Right atrium auricular region (tissue), 2 donors: ENCODE measurements around the gene TMEM217. TPM values are rescaled to one million over a fixed set of nuclear protein-coding genes. Genes with fewer than 3 reads are reported as not detected.
A peak's percentile ranks its signal among the peaks of the same experiment; 100 is the strongest.

Source experiments
- DNase-seq: peaks from one replicate; pipeline ENCODE4 v3.0.0-alpha.2; 2019; ENCODE audit warnings: low spot score
- H3K27ac ChIP-seq, 2 donors: fragments of 200-600 bp; sonication (generic); 1 replicate in 1 of 2; 2 replicates in 1 of 2; pipeline ENCODE4 v1.5.1; 2016 to 2019
- H3K27me3 ChIP-seq, 2 donors: fragments of 200-600 bp; sonication (generic); one replicate each; pipeline versions ENCODE4 v1.5.1 to v1.6.0; 2017 to 2019
- H3K36me3 ChIP-seq: fragments of 200-600 bp; sonication (generic); one replicate; pipeline ENCODE4 v1.5.1; 2016
- H3K4me1 ChIP-seq, 2 donors: fragments of 200-600 bp; sonication (generic); one replicate each; pipeline versions ENCODE4 v1.5.1 to v1.6.0; 2017 to 2019
- H3K4me3 ChIP-seq, 2 donors: fragments of 200-600 bp; sonication (generic); 1 replicate in 1 of 2; 2 replicates in 1 of 2; pipeline ENCODE4 v1.5.1; 2017 to 2019; ENCODE audit warnings: mild to moderate bottlenecking in 1 of 2, moderate library complexity in 1 of 2
- H3K9me3 ChIP-seq, 2 donors: fragments of 200-600 bp; sonication (generic); one replicate each; pipeline ENCODE4 v1.5.1; 2019
- CTCF ChIP-seq, 2 donors: fragments of 200-600 bp; sonication (generic); IDR thresholded peaks; one replicate each; pipeline ENCODE4 v1.5.1; 2019; ENCODE audit warnings: antibody characterized with exemption in 2 of 2
- total RNA-seq, 2 donors: library from RNA; depleted of rRNA; stranded (reverse); fragments of >200 nt; gene quantifications; one replicate each; pipeline ENCODE4 v1.1.0, GENCODE V29; 2016

TMEM217 gene
- total RNA-seq, 2 donors from 2014 or later: 1.3 to 1.4 TPM

GRCh38 chr6:37218061-37218460, 39.9 kb downstream of the TMEM217 start:
- TF ChIP-seq CTCF (IDR thresholded peaks at IDR 0.05): no peak
- H3K4me1 ChIP-seq: peaks cover 0 to 4% of the 10 kb centered on the region in 2 donors
- no peaks in the 10 kb centered on the region for H3K9me3 ChIP-seq
- H3K27me3 ChIP-seq: no peaks in the 10 kb centered on the region
- H3K36me3 ChIP-seq: no peaks in the 10 kb centered on the region
- no peak overlapping the region for H3K27ac ChIP-seq
- DNase-seq: peak; percentile 32
- no peak overlapping the region for H3K4me3 ChIP-seq

GRCh38 chr6:37212268-37212667, 45.7 kb downstream of the TMEM217 start:
- H3K4me3 ChIP-seq: no peak overlapping the region
- H3K36me3 ChIP-seq: no peaks in the 10 kb centered on the region
- TF ChIP-seq CTCF (IDR thresholded peaks at IDR 0.05): no peak
- peaks cover 0 to 4% of the 10 kb centered on the region in 2 donors for H3K4me1 ChIP-seq
- no peak overlapping the region for H3K27ac ChIP-seq
- DNase-seq: no peak
- H3K27me3 ChIP-seq: no peaks in the 10 kb centered on the region
- no peaks in the 10 kb centered on the region for H3K9me3 ChIP-seq

- DNase-seq: peak; percentile 89
- H3K4me3 ChIP-seq: no peak overlapping the region
- TF ChIP-seq CTCF (IDR thresholded peaks at IDR 0.05): peak; percentile 92
- H3K27ac ChIP-seq: no peak overlapping the region
- peaks cover 0 to 4% of the 10 kb centered on the region in 2 donors for H3K4me1 ChIP-seq
- H3K27me3 ChIP-seq: no peaks in the 10 kb centered on the region
- H3K36me3 ChIP-seq: no peaks in the 10 kb centered on the region
- H3K9me3 ChIP-seq: no peaks in the 10 kb centered on the region
These were observed 47.5 kb downstream of the TMEM217 start for GRCh38 chr6:37210313-37210968.

DNA sequence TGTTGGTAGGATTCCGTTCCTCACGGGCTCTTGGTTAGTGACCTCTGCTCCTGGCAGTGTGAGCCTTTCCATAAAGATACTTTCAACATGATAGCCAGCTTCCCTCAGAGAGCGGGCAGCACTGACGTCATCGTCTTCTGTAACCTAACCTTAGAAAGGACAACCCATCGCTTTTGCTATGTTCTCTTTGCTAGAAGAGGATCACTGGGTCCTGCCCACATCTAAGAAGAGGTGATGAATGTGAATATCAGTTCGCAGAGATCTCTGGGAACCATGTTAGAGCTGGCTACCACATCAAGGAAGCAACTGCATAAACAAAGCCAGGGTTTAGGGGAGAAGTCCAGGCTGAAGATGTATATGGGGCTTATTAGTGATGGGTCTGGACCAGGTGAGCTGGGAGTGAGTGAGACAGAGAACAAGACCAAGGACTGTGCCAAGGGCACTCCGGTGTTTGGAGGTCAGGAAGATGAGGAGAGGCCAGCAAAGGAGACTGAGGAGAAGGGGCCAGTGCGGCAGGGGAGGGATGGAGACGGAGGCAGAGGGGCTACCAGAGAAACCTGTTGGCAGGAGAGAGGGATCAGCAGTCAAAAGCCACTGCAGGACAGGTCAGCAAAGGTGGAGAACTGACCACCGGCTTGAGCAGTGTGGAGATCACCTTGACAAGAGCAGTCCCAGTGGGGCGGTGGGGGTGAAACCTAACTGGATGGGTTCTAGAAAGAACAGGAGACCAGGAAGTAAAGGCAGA, 48.3 kb downstream of the TMEM217 start:
- no peak for DNase-seq
- H3K9me3 ChIP-seq: no peaks in the 10 kb centered on the region
- peaks cover 0 to 4% of the 10 kb centered on the region in 2 donors for H3K4me1 ChIP-seq
- H3K36me3 ChIP-seq: no peaks in the 10 kb centered on the region
- no peak for TF ChIP-seq CTCF (IDR thresholded peaks at IDR 0.05)
- no peaks in the 10 kb centered on the region for H3K27me3 ChIP-seq
- no peak overlapping the region for H3K27ac ChIP-seq
- no peak overlapping the region for H3K4me3 ChIP-seq

- Histone ChIP-seq H3K4me1 (peaks cover 0 to 4% of the 10 kb centered on the region in 2 donors), H3K4me3 (no peak overlapping the region), H3K27ac (no peak overlapping the region), H3K9me3 (no peaks in the 10 kb centered on the region), H3K27me3 (no peaks in the 10 kb centered on the region), H3K36me3 (no peaks in the 10 kb centered on the region)
- TF ChIP-seq CTCF (IDR thresholded peaks at IDR 0.05): no peak
- no peak for DNase-seq
These were observed 49.2 kb downstream of the TMEM217 start for GRCh38 chr6:37208793-37209192.
